GM21367 (cell line): ENCODE results near the gene ARHGEF10L.
"Not testable (repeated sequence)": the region's sequence is repeated elsewhere in the genome, so short reads cannot be mapped to it uniquely, and the experiment has no call there.

Source experiments
- ATAC-seq: cut with Tn5 transposase; IDR thresholded peaks from one replicate; pipeline ENCODE4 v1.9.1; 2021; ENCODE audit not compliant: unreplicated experiment

ARHGEF10L gene

DNA sequence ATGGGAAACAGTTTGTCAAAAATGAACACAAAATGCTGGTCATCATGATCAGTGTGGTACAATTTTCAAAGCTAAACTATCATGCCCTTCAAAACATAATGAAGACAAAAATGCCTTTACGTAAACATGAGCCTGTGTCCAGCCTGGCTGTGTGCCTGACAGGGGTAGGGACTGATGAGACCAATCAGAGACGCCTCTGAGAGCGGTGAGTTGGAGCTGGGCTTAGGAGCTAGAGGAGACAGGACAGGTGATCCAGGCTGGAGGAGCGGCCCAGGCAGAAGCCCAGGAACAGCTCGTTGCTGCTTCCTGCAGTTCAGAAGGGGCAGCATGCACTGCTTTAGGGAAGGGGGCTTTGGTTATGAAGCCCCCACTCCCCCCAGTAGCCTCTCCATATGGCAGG, 70.0 kb downstream of the ARHGEF10L start:
- no peak for ATAC-seq

DNA sequence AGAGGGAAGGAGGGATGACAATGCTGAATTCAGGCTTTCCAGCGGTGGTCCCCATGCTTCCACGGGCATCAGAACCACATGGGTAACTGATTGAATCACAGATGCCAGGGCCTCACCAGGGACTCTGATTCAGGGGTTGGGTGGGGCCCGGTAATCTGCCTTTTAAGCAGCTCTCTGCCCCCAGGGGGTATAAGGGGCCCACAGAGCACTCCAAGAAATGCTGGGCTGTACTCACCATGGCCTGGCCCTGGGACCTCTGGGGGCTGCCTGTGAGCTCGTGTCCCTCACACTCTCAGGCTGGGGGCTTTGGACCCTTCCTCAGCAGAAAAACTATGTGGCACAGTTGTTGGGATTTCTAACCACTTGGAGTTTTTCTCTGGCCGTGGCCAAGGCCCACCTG, 70.6 kb downstream of the ARHGEF10L start:
- ATAC-seq, result no peak

DNA sequence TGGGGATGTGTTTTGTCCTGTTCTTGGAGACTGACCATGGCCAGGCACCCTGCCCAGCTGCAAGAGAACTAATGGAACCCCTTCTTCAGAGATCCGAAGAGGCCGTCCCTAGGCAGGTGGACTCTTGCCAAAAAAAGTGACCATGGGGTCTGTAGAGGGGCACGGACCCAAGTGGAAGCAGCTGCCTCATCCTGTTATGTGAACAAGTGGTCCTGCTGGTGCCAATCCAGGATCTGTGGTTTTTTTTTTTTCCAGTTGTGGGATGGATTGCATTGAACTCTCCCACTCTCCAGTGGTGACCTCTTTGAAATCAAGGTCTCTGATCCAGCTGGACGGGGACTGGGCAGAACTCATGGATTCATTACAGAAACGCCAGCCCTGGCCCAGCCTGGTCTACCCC, 71.2 kb downstream of the ARHGEF10L start:
- ATAC-seq, result no peak

DNA sequence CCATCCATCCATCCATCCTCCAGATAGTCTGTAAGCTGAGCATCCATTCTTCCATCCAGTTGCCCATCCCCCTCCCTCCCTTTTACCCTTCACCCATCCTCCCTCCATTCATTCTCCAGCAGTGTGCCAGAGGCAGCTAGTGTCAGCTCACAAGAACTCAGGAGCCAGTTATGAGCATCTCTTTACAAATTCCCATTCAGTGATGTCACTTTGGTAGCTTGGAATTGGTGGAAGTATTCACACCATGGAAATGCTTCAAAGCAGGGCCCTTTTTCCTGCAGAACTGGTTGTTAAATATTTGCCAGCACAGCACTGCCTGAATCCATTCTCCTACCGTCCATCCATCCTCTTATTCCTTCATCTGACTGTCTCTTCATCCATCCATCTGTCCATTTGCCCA, 72.5 kb downstream of the ARHGEF10L start:
- no peak for ATAC-seq

DNA sequence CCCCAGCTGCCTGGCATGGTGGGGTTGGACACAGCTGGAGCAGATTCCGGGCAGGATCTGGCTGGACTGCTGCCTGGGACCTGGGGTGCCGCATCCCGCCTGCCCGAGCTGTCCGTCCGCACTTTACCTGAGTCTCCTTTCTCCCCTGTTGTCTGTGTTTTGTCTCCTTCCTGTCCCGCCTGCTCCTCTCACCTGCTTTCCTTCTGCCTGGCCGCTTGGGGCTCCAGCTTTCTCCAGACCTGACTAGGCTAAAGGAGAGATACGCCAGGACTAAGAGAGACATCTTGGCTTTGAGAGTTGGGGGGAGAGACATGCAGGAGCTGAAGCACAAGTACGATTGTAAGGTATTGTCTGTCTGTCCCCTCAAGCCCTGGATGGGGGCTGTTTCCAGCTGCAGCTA, 73.3 kb downstream of the ARHGEF10L start:
- ATAC-seq, result no peak

DNA sequence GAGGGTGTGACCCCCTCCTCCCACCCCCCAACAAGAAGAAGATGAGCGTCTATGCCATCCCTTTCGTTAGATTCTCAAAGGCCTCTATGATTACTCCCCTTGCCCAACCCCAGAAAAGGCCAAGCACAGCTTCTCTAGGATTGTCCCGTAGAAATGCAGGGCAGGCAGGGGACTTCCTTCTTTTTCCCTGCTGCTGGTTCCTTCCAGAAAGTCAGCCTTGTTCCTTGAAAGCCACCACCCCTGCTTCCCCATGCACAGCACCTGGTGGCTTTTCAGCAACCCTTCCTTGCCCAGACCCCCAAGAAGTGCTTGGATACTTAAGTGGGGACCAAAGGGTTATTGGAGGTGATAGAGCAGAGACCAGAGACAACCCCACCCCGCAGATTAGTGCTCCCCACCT, 75.1 kb downstream of the ARHGEF10L start:
- no peak for ATAC-seq

DNA sequence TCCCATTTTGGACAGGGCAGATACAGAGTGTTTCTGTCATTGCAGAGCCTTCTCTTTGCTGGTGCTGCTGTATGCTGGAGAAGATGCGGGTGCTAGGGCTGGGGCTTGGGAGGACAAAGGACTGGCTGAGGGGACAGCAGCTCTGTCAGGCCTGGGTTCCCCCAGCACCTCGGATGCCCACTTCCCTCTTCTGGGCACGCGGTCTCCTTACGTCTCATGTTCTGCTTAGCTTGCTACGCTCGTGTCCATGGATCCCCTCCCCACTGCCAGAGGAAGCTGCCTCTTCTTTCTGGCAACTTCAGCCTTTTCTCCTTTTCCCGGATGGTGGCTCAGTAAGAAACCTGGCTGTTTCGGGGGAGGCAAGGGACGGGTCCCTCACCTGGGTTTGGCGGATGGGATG, 75.7 kb downstream of the ARHGEF10L start:
- no peak for ATAC-seq

DNA sequence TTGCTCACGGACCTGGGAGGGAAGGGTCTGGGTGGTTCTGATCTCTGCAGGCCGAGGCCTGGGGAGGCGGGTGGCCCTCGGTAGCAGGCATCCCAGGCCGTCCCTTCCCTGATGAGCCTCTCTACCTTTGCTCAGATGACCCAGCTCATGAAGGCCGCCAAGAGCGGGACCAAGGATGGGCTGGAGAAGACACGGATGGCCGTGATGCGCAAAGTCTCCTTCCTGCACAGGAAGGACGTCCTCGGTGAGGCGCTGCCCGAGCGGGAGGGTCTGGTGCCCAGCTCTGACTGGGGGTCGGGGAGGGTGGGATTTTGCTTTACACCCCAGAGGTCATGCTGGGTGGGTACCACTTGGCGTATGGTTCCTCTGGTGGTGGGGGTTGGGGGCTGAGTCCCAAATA, 76.5 kb downstream of the ARHGEF10L start:
- ATAC-seq, result no peak

DNA sequence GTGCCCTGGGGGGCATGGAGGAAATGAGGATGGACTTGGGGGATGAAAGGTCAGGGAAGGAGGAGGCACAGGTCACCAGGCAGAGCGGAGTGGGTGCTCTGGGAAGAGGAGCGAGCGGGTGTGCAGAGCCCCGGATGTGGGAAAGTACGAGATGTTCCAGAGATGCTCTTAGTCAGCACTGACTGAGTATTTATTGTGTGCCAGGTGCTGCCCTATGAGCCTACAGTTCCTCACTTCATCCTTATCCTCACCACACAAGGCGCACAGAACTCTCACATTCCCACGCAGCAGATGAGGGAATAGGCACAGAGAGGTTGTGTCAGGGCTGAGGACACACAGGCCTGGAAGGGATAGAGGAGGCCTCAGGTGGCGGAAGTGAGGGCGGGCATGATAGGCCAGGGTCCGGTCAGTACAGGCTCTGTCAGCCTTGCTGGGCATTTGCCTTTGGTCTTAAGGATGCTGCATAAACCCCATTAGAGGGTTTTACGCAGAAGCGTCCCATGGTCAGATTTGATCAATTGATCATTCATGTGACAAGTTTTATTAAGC, 77.3 kb downstream of the ARHGEF10L start:
- no peak for ATAC-seq

DNA sequence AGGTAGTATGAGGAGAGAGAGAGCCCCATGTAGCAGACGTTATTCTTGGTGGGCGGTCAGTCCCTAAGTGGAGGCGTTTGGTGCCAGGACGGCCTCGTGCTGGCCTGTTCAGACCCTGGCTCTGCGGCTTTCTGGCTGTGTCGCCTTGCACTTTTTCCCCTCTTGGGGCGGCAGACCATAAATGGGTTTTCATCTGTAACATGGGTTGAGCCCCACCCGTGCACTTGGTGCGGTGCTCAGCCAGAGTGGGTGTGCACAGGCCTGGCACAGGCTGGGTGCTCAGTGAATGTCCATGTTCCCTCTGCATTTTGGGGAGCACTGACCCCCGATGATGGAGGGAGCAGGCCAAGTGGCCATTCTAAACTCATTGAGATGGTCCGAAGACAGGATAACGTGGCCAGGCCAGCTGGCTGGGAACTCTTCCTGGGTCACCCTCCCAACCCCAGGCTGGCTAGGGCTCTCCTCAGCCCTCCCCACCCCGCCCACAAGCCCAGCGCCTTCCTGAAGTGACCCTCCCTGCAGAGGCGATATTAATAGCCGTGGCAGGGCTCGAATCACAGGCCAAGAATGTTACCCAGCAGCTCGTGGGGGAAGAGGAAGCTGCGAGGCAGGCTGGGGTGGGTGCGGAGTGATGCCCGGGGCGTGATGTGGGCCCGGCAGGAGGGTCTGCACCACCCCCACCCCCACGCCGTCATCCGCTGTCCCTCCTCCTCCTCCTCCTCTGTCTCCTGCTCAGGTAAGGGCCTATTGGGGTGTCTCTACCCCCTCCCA, 78.5 kb downstream of the ARHGEF10L start:
- no peak for ATAC-seq

DNA sequence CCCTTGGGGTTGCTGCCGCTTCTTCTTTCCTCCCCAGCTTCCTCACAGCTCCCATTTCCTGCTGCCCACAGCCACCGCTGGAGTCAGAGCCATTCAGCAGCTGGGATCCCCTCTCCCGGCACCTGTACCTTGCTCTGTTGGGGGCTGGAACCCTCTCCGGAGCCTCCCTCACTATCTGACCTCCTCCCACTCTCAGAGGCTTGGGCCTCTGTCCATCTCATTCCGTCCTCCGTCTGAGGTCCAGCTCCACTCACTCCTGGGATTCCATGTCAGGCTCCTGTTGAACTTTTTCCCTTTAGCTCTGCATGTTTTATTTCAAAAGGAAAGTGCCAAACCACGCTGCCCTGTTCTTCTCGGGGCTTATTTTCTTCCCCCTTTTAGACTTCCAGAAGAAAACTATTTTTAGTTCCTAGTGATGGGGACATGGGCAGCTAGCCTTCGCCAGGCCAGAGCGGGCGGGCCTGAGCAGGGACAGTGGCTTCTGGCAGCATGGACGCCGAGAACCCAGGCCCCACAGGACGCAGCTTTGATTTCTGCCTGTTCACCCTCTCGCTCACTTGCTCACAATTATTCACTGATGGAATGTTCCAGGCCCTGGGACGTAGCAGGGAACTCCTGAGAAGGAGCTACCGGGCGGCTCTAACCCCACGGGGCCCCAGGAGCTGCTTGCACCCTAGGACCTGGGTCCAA, 79.2 kb downstream of the ARHGEF10L start:
- ATAC-seq, result no peak

DNA sequence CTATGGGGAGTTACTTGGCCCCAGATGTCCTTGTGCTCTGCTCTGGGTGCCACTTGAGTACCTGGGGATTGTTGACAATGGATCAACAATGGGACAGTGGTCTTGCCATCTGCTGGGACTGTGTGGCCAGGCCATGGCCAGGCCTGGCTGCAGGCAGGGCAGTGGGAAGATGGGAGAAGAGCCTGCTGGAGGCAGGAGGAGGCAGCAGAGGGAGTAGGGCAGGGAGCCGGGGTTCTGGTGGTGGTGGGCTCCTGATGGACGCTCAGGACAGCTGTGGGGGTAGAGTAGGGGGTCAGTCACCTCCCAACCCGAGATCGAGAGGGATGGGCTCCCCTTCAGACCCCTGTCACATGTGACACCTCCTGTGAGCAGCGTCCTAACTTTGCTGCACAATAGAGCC, 81.0 kb downstream of the ARHGEF10L start:
- ATAC-seq, result no peak

DNA sequence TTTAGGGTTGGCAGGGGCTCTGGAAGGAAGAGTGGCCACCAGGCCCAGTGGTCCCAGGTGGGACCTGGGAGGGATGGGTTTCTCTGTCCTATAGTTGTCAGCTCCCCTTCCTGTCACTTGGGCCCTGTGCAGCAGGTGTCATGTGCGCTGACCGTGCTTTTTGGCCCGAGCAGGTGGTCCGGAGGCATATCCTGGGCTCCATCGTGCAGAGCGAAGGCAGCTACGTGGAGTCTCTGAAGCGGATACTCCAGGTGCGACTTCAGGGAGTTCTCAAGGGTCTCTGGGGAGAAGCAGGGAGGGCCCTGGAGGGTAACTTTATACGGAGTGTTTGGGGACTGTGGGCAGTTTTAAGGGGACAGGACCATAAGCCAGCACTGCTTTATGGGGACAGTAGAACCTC, 82.2 kb downstream of the ARHGEF10L start:
- no peak for ATAC-seq

DNA sequence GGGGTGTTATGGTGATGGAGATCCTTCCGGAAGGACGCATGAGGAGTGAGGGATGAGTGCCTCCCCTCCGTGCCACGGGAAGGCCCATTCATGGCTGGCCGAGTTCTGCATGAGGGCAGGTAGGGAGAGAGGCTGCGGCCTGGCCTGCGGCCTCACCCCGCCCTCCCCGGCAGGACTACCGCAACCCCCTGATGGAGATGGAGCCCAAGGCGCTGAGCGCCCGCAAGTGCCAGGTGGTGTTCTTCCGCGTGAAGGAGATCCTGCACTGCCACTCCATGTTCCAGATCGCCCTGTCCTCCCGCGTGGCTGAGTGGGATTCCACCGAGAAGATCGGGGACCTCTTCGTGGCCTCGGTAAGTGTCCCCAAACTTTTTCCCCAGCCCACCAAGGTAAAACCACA, 83.3 kb downstream of the ARHGEF10L start:
- ATAC-seq, result no peak

DNA sequence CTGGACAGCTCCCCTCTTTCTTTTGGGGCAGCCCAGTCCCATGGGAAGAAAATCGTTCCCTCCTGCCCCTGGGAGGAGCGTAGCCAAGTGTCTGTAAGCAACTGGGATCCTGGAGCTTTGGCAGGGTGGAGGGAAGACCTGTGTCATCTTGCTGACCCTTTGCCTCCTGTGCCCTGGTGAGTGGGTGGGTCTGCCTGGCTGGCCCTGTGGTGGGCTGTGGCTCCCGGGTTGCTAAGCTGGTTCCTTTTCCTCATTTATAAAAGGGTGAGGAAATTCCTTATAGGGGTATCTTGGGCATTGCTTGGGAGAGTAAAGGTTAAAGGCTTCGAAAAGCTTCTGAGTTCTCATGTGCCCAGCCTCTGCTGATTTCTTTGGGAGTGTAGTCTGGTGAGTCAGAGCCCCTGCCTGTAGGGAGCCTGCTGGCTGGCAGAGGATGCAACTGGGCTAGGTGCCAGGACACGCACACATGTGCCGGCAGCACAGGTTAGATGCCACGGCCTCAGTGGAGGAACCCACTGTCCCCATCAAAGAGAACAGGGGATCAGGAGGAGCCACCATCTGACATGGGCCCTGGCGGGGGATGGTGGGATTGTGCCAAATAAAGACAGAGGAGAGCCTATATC, 85.2 kb downstream of the ARHGEF10L start:
- no peak for ATAC-seq

DNA sequence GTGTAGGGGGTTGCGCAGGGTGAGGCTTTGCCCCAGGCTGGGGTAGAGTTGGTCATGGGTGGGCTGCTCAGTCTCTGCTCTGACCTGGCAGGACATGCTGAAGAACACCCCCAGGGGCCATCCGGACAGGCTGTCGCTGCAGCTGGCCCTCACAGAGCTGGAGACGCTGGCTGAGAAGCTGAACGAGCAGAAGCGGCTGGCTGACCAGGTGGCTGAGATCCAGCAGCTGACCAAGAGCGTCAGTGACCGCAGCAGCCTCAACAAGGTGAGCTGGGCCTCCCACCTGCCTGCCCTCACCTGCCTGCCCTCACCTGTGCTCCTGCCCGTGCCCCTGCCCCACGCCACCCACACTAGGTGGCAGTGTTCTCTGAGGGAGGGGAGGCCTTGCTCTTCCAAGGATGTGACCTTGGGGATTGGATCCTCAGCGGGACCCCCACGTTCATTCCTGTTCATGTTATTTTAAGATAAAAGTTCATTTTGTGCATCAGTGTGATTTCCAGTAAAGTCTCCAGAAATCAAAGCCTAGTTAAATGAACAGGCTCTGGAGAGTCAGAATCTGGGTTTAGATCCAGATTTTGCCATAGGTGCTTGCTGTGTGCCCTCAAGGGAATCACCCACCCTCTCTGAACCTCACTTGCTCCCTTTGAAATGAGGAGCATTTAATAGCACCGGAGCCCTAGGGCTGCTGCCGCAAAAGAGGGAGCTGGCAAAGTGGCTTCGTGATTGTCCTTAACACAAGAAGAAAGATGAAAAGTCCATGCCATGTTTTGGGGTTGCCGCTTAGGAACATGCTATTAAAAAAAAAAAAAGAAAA, 87.9 kb downstream of the ARHGEF10L start:
- ATAC-seq, result no peak

DNA sequence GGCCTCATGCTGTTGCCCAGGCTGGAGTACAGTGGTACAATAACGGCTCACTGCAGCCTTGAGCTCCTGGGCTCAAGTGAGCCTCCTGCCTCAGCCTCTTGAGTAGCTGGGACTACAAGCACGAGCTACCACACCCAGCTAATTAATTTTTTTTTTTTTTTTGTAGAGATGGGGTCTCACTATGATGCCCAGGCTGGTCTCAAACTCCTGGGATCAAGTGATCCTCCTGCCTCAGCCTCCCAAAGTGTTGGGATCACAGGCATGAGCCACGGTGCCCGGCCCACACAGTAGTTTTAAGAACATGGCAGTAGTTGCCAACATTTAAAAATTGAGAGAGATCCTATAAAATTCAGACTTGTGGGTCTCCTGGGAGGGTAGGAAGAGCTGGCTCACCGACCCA, 89.5 kb downstream of the ARHGEF10L start:
- not testable (repeated sequence) for ATAC-seq

DNA sequence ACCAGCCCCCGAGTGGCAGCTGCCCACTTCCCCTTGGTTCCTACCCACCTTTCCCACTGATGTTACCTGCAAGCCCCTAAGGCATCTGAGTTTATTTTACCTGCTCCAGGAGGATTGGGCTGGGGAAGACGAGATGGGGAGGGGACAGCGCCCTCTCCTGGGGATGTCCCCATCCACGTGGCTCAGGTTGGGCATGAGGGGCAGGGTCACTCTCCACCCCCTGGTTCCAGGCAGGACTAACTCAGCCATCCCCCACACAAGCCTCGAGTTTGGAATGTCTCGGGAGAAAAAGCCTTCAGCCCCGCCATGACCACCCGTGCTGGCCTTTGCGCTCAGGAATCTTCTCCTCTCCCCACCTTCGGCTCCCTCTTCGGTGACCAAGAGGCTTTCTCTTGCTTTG, 90.0 kb downstream of the ARHGEF10L start:
- ATAC-seq, result no peak

DNA sequence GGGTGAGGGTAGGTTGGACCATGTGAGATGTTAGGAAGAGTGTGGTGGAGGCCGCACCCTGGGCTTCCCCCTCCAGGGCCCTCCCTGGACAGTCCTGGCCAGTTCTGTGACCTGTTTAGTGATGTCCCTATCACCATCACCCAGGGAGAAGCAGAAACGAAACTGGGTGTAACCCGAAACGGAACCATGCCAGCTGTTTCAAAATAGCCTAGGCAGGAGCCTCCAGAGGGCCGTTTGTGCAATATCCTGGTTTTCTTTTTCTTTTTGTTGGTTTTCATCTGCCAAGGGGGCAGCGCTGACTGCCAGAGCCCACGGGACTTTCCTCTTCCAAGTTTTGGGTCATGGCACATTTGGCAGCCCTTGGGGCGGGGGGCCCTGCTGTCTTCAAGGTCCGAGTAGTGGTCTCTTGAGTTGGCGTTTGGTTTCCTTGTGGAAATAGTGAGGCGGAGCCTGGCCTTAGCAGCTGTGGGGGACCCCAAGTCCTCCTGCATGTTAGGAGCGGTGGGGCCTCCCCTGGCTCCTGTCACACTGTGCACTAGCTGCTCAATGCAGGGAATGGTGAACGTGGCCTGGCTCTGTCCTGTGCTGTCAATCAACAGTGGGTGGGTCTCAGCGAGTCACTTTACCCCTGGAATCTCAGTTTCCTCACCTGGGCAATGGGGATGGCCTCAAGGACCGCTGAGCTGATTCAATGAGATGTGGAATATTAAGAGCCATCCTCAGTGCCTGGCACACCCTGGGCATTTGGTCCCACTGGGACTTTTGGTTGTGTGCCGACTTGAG, 90.7 kb downstream of the ARHGEF10L start:
- ATAC-seq, result no peak

DNA sequence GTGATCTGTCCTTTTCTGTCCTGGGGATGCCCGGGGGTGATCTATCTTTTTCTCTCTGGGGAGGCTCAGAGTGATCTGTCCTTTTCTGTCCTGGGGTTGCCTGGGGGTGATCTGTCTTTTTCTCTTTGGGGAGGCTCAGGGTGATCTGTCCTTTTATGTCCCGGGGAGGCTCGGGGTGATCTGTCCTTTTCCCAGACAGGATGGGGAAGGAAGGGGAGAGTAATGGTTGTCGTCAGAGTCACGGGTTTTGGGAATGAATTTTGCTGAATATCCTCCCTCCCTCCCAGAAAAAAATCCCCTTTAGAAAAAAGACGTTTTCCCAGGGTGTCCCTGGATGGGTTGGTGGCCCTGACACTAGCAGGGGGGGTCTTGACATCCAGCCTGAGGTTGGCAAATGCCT, 91.5 kb downstream of the ARHGEF10L start:
- ATAC-seq, result no peak
